HL-60 (cell line): ENCODE measurements around the gene RMND5B.

Experiments used
- DNase-seq, 2 experiments: peaks; one replicate each; pipeline ENCODE4 v3.0.0-alpha.2; 2010 to 2020; ENCODE audit warnings: low read depth in 1 of 2, low spot score in 1 of 2
- H3K27ac ChIP-seq: fragments of 250-450 bp; sonication (Bioruptor Pico); replicated peaks from 2 replicates; pipeline ENCODE4 v1.5.1; 2020; ENCODE audit warnings: mild to moderate bottlenecking, moderate library complexity
- H3K27me3 ChIP-seq: fragments of 250-450 bp; sonication (Bioruptor Pico); 2 replicates; pipeline ENCODE4 v1.5.1; 2021; ENCODE audit warnings: mild to moderate bottlenecking, moderate library complexity; ENCODE audit not compliant: insufficient read depth, poor library complexity, severe bottlenecking
- H3K4me3 ChIP-seq: replicated peaks from 2 replicates; pipeline ENCODE4 v1.5.1; 2011; ENCODE audit warnings: mild to moderate bottlenecking, control low read depth, low read length; ENCODE audit not compliant: insufficient read depth
- CTCF ChIP-seq: IDR thresholded peaks from one replicate; pipeline ENCODE4 v1.5.1; 2011; ENCODE audit warnings: low read length, control low read depth, inconsistent platforms; ENCODE audit not compliant: insufficient read depth
- GABPA ChIP-seq: IDR thresholded peaks from 2 replicates; pipeline ENCODE4 v1.6.1; 2012; ENCODE audit warnings: low read depth
- POLR2AphosphoS5 ChIP-seq: IDR thresholded peaks from 2 replicates; pipeline ENCODE4 v1.6.1; 2012; ENCODE audit warnings: low read depth
- REST ChIP-seq: IDR thresholded peaks from 2 replicates; pipeline ENCODE4 v1.6.1; 2012; ENCODE audit warnings: low read depth; ENCODE audit not compliant: insufficient replicate concordance
- SPI1 ChIP-seq: IDR thresholded peaks from 2 replicates; pipeline ENCODE4 v1.6.1; 2012; ENCODE audit warnings: low read depth, mild to moderate bottlenecking, borderline replicate concordance

Gene RMND5B

DNA sequence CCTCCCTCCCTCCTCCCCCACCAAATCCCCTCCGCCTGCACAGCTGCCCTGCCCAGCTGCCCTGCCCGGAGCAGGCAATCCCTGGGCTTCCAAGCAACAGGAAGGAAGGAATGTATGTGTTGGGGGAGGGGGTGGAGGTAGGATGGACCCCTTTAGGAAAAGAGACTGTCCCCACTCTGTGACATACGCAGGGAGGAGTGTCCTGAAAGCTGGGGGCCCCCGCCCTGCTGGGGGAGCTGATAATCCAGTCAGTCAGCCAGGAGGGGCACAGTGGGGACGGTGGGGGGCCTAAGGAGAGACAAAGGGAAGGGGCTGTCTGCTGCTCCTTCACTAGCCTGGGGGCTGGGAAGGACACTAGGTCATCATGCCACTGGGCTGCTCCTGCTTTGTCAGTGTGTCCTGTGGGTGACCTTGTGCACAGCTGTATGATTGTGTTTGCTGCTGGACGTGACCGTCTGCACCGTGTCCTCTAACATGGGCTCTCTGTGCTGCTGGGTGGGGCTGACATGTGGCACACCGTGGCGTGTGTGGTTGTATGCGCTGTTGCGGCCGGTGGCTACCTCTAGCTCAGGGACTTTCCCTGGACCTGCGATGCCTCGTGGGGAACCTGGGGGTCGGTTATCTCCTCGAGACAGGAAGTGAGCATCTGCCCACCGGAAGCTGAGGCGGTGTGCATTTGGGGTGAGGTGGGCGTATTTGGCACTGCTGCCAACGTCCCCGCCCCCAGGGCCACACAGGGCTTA, 14.5 kb upstream of the RMND5B start:
- Histone ChIP-seq H3K27me3 (peaks cover 54% of the 10 kb centered on the region), H3K27ac (no peak overlapping the region), H3K4me3 (no peak overlapping the region)
- peak in 1 of 2 experiments; percentile 16 for DNase-seq
- no peak for TF ChIP-seq SPI1
- TF ChIP-seq GABPA = no peak
- TF ChIP-seq CTCF = no peak
- TF ChIP-seq POLR2AphosphoS5 = no peak

- no peak for DNase-seq
- Histone ChIP-seq H3K4me3 (no peak overlapping the region), H3K27ac (no peak overlapping the region), H3K27me3 (peaks cover 48% of the 10 kb centered on the region)
- TF ChIP-seq POLR2AphosphoS5 (peak; percentile 59; the same call in 1 of the 2 replicates), SPI1 (no peak)
These were observed 12.7 kb upstream of the RMND5B start for GRCh38 chr5:178117923-178118701.

DNA sequence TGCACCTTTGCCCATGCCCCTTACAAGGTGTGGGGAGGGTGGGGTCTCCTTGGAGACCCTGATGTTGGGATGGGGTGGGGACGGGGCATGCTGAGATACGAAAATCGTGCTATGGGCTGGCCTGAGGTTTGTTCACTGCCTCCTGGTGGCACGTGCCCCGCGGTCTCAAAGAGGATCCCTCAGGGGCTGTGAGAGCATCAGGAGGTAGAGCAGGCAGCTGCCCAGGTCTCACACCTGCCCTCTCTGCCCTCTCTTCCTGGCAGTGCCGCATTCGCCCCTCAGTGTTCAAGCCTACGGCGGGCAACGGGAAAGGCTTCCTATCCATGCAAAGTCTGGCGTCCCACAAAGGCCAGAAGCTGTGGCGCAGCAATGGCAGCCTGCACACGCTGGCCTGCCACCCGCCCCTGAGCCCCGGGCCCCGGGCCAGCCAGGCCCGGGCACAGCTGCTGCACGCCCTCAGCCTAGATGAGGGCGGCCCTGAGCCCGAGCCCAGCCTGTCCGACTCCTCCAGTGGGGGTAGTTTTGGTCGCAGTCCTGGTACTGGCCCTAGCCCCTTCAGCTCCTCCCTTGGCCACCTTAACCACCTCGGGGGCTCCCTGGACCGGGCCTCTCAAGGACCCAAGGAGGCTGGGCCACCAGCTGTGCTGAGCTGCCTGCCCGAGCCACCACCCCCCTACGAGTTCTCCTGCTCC, 10.8 kb upstream of the RMND5B start:
- Histone ChIP-seq H3K4me3 (no peak overlapping the region), H3K27me3 (peaks cover 33% of the 10 kb centered on the region), H3K27ac (no peak overlapping the region)
- no peak for TF ChIP-seq REST
- no peak for TF ChIP-seq GABPA
- TF ChIP-seq POLR2AphosphoS5 = no peak
- TF ChIP-seq CTCF = no peak
- TF ChIP-seq SPI1 = no peak
- DNase-seq = no peak

GRCh38 chr5:178120607-178121357, 10.0 kb upstream of the RMND5B start:
- H3K27ac ChIP-seq = no peak overlapping the region
- TF ChIP-seq GABPA (no peak), POLR2AphosphoS5 (peak; percentile 74), CTCF (peak; percentile 76), SPI1 (no peak)
- peak overlapping the region; percentile 29 for H3K4me3 ChIP-seq
- peaks cover 27% of the 10 kb centered on the region for H3K27me3 ChIP-seq
- peak; percentile 87 to 95 for DNase-seq
